Embryonic facial prominence (tissue), 1 donor: ENCODE results near the gene GPAT3.
"Not testable (repeated sequence)": the region's sequence is repeated elsewhere in the genome, so short reads cannot be mapped to it uniquely, and the experiment has no call there.

Source experiments
- DNase-seq: peaks from one replicate; pipeline ENCODE4 v3.0.0-alpha.2; 2016; ENCODE audit errors: extremely low spot score

GPAT3 gene

DNA sequence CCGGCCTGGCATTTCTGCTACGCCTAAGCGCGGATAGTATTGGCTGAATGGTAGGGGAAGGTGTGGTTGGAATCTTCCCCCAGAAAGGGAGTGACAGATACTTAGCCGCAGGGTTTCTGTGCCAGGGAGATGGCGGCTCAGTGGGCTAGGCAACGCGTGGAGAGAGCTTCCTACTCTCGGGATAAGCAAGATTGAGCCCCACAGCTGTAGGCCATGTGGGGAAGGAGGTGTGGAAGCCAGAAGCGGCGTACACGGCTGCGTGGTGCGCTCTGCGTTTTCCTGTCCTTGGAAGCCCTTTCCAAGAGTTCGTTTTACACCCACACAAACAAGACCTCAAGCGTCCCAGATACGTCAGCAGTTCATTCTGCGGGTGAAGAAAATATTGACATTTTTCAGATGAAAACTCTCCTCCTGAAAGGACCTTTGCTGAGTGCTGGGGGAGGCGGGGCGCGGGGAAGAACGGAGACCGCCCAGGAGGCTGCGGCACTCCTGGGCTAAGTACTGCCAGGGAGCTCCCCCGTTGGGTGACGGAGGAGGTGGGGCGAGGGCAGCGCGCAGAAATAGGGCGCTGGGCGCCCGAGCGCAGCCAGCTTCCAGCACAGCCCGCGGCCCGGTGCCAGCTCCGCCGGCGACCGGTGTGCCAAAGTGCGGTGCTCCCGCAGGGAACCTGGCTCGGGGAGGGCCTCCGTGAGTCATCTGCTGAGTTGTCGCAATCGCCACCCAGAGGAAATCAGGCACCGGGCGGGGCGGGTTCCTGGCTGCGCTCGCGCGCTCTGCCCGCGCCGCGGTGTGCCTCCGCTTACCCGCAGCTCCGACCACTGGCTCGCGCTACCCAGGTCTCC, at the start of gene GPAT3:
TSS of gene GPAT3 (plus strand) at position 589 of the 842 bp plus-strand sequence. CDS start 515 bp downstream, outside the sequence.
- DNase-seq: no peak

DNA sequence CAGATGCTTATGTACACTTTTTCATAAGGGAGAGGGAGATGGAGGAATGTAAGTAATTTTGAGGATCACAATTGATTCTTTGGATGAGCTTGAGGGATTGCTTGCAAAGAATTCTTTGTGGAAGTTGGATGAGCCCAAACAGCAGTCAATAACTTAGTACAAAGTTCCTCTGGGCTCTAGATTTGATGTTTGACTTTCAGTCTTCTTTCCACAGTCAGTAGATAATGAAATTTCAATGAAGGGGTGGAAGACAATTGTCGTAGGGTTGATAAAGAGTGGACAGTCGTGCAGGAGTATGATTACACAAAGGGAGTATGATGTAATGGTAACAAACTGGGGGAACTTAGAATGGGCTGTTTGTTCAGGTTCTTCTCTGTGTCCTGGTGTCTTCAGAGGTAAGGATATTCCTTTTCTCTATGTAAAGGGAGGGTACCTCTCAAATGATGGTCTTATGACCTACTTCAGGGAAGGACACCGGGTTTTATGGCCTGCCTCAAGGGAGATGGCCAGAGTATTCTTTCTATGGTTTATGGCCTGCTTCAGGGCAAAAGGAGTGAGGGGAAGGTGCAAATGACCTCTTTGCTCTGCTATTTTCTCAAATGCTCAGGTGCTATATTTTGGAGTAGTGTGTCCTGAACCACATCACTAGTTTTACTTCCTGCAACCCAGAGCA, 49.3 kb upstream of the GPAT3 start:
- no peak for DNase-seq

DNA sequence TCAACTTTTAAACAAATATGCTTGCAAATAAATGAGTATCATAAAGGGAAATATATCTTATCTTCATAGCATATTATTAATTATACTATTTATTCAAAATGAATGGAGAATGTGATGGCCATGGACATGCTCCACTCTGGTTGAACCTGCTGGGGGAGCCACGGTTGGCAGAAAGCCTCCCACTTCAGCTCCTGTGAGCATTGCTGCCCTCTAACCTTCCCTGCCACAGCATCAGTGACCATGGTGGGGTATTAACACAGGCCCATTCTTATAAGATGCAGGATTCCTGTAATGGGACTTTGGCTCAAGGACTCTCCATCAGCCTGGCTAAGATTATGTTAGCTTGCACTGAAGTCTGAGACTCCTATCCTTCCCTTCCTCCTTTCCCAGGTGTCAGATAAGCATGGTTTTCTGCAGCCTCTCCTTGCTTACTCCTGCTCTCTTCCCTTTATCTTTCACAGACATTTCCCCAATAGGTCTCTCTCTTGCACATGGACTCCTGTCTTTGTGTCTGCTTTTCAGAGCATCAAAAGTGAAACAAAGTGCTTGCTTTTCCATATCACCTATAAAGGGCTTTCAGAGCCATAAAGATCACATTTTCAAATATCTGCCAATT, 46.1 kb upstream of the GPAT3 start:
- no peak for DNase-seq

DNA sequence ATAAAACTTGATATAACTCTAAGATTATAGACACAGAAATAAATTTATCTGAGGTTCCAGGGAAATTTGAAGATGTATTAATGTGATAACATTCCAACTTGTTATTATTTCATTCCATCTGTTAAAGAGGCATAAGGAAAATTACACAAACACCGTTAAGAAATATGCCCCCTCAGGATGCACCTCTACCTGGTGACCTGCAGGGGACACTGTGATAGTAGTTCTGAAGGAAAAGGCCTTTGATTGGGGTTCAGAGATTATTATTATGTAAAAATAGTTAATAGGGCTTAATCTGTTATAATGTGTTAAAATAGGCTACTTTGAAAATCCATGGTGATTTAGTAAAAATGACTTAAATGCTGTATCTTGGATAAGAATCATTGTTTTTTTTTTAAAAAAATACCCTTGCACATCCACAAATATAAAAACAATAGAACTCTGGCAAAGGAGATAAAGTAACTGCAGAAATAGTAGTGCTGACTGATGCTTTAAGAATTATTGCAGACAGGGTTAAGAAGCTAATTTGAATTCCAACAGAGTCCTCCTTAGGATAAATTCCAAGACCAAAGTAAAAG, 44.9 kb upstream of the GPAT3 start:
- DNase-seq: no peak

DNA sequence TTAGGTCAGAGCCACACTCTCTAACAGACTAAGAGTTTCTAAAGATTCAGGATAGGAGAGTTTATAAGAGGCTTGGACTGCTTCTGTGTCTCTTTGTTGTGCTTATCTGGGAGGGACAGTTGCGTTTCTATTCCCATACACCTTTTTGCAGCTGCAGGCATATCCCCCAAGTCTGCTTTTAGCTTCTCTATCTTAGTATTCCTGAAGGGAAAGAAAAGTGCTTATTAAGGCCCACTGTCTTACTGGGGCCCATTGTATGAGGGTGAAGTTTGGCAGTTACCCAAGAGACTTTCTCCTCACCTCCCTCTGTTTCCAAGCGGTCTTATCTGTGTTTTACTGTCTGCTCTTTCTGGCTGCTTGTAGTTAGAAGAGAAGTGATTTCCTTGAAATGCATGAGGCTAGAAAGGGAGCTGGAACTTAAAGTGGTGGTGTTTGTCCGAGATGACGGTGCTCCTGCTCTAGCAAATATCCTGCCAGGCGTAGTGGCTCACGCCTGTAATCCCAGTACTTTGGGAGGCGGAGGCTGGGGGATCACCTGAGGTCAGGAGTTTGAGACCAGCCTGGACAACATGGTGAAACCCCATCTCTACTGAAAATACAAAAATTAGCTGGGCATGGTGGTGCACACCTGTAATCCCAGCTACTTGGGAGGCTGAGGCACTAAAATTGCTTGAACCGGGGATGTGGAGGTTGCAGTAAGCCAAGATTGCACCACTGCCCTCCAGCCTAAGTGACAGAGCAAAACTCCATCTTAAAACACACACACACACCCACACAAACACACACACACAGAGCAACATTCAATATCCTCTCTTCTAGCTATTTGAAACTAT, 39.6 kb upstream of the GPAT3 start:
- not testable (repeated sequence) for DNase-seq

DNA sequence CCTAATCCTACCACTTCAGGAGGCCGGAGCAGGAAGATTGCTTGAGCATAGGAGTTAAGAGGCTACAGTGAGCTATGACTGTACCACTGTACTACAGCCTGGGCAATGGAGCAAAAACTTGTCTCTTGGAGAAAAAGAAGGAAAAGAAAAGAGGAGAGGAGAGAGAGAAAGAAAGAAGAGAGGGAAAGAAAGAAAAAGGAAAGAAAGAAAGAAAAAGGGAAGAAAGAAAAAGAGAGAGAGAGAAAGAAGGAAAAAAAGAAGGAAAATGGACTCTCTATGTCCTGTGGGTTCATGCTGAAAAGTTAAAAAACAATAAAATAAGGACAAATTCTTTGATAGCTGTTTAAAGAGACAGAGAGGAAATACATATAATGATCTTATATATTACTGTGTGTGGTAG, 37.7 kb upstream of the GPAT3 start:
- DNase-seq: no peak

DNA sequence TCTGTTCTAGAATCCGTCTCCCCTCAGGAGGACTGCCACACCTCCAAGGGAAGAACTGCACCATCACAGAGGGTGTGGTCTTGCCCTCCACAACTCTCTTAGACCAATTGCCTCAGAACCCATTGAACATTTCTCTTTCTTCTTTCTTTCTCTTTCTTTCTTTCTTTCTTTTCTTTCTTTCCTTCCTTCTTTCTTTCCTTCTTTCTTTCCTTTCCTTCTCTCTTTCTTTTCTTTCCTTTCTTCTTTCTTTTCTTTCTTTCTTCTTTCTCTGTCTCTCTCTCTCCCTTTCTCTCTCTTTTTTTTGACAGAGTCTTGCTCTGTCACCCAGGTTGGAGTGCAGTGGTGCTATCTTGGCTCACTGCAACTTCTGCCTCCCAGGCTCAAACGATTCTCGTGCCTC, 34.2 kb upstream of the GPAT3 start:
- DNase-seq: not testable (repeated sequence)

DNA sequence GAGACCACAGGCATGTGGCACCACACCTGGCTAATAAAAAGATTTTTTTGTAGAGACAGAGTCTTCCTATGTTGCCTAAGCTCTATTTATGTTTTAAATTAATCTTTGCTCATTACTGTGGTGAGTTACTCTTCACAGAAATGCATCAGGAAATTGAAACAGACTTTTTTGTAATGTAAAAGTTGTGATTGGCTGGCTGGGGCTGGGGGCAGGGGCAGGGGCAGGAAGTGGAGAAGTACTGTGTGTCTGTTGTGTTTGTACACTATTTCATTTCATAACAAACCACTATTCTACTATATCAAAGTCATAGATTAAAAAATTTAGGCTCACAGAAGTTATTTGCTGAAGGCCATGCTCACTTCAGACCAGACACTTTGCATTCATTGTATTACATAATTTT, 31.9 kb upstream of the GPAT3 start:
- no peak for DNase-seq

DNA sequence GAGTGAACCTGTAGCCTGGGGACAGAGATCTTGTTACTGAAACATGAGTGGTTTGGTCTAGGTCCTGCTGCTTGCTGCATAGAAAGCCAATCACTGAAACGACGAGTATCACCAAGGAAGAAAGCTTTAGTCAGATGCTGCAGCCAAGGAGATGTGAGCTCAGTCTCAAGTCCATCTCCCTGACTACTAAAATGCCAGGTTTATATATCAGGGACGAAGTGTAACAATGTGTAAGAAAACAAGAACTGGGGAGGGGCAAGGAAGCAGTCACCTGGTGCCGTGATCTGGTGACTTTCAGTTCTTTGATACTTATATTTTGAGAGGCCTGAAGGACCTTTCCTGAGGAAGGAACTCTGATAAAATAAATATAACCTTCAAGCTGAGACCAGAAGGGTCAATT, 31.4 kb upstream of the GPAT3 start:
- no peak for DNase-seq

DNA sequence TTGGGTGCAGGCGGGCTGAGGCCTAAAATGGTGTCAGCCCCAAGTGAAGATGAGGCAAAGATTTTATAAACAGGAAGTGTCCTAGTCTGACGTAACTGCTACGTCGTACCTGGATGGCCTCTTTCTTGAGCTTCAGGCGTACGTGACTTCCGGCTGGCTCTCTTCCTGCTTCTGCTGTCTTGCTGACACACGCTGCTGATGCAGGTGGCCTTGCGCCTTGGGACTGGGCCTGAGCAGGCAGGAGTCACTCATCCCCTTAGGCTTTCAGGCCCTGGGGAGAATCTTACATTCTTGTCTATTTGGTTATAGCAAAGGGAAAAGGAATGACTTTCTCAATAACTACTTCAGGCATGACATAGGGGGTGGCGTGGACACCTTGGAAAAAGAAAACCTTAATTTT, 30.9 kb upstream of the GPAT3 start:
- no peak for DNase-seq

DNA sequence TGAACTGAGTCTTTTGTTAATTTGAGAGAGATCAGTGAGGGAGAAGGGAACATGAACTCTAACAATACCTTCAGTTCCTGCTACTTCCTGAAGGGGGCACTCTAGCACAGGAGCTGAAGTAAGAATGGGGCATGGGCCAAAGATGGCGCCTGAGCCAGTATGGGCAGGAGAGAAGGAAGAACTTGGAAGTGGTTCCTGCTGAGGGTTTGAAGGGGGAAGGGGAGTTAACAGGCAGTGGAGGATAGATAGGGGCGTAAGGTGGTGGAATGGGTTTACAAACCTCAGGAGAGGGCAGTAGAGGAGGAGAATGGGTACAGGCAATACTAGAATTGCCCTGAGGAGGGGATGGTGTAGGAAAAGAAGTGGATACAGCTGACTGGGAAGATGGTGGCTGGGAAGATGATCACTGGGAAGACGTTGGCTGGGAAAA, 26.7 kb upstream of the GPAT3 start:
- not testable (repeated sequence) for DNase-seq

DNA sequence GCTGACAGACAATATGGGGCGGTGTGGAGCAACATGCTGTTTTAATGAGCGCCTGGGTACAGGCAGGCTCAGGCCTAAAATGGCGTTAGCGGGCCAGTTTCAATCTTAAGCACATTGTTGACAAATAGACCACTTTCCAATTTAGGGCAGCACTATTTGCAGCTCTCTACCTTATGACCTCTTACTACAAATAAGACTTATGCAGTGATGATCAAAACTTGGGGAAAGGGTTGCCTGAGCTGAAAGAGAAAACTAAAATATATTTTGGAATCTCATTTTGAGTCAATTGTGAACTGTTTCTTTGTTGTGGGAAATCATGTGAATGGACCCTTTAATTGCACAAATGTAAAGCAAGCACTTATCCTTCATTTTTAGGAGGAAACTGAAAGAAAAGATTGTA, 25.5 kb upstream of the GPAT3 start:
- DNase-seq: no peak

DNA sequence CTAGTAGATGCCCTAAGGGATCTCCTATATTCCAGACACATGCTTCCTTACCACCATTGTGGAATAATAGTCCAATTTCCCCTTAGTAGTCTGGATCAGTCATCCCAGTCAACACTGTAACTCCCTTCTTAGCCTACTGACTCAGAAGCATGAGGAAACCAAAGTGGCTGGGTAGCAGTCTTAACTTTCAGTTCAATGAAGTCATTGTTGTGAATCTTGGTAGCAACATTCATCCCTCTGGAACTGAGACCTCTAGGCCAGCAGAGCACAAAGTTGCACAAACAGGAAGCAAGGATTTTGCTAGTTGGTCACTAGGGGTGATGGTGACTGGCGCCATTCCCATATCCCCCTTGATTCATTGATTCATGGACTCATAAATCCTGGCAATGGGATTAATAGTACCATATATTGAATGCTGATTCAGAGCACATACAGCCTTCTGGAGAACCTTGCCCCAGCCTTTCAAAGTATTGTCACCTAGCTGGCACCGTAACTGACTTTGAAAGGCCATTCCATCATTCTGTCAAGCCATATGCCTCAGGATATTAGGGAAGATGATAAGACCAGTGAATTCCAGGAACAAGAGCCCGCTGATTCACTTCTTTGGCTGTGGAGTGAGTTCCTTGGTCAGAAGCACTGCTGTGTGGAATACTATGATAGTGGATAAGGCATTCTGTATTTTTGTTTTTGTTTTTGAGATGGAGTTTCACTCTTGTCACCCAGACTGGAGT, 19.7 kb upstream of the GPAT3 start:
- no peak for DNase-seq

DNA sequence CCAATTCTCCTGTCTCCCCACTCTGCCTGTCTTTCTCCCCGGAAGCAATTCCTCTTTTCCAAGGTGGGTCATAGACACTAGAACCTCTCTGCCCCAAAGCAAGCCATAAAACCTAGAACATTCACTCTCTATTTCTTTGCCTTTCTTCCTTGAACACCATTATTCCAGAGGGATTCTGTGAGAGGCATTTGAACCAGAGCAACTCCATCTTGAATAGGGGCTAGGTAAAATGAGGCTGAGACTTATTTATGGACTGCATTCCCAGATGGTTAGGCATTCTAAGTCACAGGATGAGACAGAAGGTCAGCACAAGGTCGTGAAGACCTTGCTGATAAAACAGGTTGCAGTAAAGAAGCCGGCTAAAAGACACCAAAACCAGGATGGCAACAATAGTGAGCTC, 13.7 kb upstream of the GPAT3 start:
- DNase-seq: no peak

DNA sequence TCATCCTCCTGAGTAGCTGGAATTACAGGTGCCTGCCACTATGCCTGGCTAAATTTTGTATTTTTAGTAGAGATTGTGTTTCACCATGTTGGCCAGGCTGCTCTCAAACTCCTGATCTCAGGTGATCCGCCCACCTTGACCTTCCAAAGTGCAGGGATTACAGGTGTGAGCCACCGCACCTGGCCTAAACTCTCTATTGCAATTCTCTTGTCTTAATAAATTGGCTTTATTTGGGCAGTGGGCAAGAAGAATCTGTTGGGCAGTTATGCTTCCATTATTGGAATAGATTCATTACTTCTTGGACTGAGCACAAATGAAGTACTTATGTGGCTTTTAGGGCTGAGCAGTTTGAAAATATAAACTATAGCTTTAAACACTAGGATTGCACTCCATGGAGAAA, 8.2 kb upstream of the GPAT3 start:
- no peak for DNase-seq

DNA sequence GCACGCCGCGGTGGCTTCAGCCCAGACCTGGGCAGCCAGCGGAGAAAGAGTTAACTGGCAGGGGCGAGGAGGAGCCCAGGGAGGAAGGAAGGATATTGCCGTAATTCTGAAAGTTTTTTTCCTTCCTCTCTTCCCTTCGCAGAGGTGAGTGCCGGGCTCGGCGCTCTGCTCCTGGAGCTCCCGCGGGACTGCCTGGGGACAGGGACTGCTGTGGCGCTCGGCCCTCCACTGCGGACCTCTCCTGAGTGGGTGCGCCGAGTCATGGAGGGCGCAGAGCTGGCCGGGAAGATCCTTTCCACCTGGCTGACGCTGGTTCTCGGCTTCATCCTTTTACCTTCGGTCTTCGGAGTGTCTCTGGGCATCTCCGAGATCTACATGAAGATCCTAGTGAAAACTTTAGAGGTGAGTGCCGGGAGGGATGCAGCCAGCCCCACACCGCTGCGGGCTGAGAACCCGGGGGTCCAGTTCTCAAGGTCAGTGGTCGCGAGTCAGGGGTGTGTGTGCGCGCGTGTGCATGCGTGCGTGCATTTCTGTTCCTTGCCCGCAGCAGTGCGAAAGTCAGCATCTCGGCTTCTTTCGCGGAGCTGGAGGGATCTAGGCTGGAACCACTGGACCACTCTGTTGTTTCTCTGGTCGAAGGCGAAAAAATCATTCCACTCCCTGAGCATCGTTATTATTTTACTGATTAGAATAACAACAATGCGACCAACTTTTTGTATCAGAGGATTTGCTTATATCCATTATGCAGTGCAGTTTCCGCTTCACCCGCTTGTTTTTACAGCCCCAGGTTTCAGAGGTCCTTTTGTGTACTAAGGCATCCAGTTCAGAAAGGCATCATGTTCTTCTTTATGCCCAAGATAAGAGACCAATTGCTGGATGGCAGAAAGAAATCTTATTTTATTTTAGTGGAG, 709 bp downstream of the GPAT3 start:
- no peak for DNase-seq

DNA sequence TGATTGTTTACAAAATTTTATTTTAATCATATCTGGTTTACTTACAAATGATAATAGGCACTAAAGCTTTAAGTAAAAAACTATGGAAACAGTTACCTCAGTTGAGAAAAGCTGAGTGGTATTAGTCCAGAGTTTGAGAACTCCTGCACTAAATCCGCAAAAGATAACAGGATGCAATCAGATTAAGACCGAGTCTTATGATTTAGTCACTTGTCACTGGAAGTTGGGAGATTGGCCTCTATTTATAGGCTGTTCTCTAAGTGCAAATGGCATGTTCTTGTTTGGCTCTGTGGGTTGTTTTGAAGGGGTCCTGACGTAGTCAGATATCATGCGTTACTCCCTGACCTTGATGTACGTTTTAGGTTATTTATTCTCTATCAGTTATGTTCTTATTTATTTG, 6.3 kb downstream of the GPAT3 start:
- DNase-seq: no peak

DNA sequence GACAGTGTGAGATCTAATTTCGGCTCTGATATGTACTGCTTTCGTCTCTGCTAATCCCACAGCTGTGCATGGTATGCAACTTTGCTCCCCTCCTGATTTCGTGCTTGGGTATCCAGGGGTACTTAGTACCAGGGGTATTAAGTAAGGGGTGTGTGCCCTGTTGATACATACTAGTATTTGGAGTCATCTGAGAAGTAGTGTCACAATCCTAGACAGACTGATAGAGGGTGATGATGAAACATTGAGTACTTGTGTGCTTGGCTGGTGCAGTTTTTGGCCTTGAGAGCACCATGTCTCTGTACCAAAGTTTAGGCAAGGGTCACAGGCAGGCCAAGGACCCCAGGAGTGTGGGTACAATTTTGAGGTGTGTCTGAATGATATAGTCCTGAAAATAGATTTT, 10.9 kb downstream of the GPAT3 start:
- no peak for DNase-seq

DNA sequence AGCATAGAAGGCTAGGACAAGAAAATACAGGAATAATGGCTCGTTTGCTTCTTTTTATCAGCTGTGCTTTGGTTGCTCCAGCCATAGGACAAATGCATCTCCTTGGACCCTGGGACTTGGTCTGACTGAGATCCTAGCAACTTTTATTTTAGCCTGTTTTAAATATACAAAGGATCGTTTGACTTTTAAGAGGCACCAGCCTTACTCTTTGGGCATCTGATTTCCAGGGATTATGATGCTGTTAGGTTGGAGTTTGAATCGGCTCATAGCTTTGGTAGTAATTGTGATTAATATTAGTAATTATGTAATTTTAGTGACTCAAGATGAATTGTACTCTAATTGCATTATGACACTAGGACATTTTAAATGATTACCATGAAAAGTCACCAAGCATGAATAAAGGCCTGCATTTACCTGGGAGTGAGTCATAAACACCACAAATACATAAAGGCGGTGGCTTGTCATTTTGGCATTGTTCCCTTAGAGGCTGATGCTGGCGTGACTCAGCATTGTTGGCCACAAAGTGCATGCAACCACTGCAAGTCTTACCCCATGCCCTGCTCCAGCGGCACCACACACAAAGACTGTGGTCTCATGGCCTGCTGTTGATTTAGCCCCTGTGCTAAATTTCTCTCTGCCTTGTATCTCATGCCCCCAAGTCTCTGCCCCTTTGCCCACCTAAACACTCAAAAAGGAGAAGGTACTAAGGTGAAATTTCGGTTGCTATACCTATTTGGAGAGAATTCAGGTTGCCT, 12.4 kb downstream of the GPAT3 start:
- DNase-seq: no peak
